NCI-H1436 treated with DMSO at 0.1 percent for 48 hours (cell line): ENCODE results near the gene ATP9B.
A peak's percentile ranks its signal among the peaks of the same experiment; 100 is the strongest.
"Not testable (repeated sequence)": the region's sequence is repeated elsewhere in the genome, so short reads cannot be mapped to it uniquely, and the experiment has no call there.

ENCODE experiments used
- DNase-seq: peaks from one replicate; lab custom pipeline; 2025; lab: John Stamatoyannopoulos, UW

The ATP9B gene

DNA sequence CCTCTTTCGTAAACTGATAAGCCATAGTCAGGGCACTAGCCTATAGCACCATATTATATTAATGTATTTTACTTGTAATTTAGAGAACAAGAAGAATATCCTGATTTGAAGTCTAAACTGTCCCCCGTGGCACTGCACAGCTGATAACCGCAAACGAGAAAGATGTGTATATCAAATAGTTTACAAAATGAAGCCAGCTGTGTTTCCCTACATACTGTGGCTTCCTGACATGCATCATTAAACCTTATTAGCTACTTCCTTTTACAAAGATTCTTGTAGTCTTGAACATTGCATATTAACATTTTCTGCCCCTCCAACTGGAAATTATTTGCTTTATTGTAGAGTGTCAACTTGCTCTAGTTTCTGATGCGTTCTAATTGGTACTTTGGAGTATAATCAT, 173.1 kb downstream of the ATP9B start:
- DNase-seq: no peak

DNA sequence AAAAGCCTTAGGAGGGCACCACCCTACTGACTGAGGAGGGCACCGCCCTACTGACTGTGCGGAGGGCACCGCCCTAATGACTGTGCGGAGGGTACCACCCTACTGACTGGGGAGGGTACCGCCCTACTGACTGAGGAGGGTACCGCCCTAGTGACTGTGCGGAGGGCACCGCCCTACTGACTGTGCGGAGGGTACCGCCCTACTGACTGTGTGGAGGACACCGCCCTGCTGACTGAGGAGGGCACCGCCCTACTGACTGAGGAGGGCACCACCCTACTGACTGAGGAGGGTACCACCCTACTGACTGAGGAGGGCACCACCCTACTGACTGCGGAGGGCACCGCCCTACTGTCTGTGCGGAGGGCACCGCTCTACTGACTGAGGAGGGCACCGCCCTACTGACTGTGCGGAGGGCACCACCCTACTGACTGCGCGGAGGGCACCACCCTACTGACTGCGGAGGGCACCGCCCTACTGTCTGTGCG, 176.4 kb downstream of the ATP9B start:
- no peak for DNase-seq

DNA sequence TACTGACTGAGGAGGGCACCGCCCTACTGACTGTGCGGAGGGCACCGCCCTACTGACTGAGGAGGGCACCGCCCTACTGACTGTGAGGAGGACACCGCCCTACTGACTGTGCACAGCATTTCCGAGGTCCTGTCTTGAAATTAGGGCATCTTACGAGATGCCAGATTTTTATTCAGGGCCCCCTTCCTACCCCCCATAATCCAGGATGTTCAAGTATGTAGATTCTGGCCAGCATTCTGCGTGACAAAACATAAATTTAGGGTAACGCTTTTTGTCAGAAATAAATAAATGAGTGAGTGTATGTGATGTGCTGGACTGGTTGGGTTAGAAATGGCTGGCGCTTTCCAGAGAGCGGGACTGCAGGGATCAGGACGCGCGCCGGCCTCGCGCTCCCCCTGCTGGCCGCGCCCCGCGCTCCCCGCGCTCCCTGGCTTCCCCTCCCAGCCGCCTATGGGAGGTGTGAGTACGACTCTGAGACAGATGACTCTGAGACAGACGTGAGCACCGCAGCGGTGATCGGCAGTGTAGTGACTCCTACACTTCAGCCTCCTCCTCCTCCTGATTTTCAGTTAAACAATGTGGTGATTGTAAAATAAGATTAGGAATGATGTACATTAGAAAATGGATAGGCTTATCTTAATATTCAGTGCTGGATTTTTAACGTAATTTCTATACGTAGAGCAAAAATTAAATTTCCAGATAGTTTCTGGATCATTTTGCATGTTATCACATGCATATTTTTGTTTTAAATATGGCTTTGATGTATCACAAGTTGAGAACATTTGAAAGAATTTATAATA, 177.3 kb downstream of the ATP9B start:
- no peak for DNase-seq

DNA sequence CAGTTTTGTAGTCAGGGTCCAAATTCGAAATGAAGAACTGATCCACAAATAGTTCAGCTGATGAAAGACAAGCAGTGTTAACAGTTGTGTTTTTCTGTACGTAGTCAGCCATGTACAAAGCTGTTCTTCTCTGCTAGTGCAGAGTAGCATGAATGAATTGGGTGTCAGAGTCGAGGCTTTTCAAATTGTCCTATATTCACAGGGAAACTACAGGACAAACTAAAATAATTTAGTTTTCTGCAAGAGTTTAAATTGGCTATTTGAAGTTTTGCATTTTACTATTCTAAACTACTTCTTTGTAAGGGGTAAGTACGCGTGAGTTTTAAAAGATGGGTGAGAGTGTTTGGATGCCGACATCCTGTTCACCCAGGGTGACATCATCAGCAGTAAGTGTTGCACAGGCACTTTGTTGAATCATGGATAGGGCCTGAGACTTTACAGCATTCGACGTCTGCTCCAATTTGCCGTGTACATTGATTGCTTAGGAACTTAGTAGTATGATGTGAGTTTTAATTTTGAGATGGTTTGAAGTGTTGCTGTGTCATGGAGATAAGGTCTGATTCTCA, 179.4 kb downstream of the ATP9B start:
- no peak for DNase-seq

DNA sequence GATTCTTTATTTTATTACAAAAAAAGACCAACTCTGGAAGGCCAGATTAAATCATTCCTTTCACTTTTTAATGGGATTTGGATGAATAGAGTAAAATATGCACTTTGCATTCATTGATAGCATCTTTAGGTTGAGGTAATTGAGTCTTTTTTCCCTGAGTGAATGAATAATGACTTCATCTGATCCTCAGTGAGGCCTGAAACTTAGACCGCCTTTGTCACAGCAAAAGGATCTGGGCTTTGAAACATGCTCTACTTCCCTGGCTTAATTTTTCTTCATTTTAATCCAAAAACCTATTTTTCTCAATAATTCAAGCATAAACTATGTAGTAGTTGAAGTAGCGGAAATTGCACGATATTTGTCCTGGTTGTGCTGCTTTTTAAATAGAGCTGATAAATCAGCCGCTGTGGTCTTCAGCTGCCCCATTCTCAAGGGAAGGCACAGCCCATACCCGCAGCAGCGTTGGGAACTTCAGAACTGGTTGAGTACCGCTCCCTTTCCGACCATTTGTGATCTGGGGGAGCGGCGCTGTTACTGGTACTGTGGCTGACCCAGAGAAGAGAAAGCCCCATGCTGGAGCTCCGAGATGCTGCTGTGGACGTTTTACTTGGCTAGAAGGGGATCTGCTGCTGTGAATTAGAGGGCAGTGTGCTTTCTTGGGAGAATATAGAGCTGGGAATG, 181.2 kb downstream of the ATP9B start:
- DNase-seq: no peak

DNA sequence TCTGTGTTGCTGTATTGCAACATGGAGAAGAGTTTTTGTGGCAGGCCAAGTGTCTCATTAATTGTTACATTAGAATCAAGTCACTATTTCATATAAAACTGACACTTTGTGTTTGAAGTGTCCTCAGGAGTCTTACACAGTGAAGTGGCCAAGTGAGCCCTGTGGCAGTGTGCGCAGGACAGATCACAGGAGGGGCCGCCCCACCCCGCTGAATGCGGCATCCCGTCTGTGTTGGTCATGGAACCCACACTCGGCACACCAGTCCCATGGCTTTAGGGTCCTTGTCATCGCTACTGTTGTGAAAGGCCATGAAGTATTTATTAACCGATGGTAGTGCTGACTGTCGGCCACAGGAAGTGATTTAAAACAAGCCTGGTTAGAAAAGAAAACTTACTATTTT, 181.8 kb downstream of the ATP9B start:
- DNase-seq: no peak

DNA sequence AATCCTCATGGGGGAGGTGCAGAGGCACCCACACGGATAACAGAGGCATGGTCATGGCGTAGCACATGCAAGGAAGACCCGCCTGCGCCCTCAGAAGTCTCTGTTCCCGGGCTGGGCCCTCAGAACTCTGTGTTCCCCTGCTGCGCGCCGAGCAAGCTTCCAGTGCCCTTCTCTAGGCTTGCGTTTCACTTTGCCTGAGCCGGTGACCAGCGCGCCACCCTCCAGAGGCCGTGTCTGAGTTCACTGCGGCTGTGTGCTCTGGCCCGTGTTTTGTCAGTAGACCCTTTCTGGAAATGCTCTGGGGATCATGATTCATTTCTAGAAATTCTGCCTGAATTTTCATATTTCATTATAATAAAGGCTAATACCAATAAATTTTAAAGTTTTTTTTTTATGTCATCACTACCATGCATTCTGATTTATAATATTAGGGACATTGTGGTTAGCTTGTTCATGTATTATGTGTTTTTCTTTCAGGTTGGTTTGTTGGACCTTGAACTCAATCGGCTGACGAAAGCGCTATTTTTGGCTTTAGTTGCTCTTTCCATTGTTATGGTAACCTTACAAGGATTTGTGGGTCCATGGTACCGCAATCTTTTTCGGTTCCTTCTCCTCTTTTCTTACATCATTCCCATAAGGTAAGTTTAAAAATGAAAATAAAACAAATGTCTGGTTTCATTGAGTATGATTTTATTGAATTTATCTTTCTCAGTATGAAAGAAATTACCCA, 183.9 kb downstream of the ATP9B start:
- no peak for DNase-seq

DNA sequence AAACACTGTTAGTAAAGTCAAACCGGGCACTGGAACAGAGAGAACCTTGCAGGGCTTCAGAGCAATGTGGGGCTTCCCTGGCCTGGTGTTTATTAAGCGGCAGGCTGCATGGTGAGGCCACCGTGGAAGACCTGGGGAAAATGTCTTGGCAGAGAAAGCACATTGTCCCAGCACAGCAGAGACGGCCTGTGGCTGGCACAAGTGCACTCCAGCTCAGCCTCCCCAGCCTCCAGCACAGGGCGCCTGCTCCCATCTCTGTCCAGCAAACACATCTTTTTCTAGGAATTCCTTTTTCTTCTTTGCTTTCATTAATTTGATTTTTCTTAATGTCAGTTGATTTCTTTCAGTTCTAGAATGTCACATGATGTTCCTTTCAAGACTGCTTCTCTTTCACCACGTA, 188.3 kb downstream of the ATP9B start:
- no peak for DNase-seq

DNA sequence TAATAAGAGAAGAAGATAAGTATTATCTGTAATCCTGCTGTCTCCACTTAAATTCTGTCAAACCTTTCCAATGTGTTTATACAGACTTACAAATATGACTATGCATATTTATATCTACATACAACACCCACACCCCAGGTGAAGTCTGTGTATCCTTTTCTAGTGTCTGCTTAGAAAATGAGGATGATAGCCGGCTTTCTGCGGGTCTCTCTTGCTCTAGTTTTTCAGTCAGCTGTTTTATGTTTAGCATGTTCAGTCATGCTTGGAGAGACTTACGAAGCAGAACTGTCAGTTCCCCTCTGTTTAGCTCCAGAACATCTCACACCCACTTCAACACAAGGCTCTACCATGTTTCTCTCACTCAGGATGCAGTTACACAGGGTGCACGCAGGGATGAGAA, 189.3 kb downstream of the ATP9B start:
- DNase-seq: no peak

DNA sequence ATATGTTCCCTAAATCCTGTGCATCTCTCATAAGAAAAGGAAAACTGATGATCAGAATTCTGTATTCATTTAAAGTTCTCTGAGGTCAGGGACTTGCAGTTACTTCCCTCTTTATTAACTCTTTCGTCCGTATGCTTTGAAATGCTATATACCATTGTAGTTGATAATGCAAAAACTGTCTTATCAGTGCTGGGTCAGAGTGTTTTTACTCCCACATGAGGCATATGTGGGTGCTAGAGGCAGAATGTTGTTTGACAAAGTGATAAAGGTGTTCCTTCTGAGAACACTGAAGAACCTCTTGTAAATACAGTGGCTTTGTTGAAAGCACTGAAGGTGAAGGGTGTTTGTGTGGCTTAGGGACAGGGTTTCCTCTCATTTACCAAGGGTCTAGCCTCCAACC, 190.0 kb downstream of the ATP9B start:
- DNase-seq: no peak

DNA sequence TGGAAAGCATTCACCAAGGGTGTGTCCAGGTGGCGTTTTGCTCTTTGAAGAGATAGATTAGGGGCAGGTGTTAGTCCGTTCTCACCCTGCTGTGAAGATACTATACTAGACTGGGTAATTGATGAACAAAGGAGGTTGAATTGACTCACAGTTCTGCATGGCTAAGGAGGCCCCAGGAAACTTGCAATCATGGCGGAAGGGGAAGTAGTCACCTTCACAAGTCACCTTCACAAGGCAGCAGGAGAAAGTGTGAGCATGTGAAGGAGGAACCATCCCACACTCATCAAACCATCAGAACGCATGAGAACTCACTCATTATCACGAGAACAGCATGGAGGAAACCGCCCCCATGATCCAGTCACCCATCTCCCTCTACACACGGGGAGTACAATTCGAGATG, 190.8 kb downstream of the ATP9B start:
- DNase-seq: no peak

DNA sequence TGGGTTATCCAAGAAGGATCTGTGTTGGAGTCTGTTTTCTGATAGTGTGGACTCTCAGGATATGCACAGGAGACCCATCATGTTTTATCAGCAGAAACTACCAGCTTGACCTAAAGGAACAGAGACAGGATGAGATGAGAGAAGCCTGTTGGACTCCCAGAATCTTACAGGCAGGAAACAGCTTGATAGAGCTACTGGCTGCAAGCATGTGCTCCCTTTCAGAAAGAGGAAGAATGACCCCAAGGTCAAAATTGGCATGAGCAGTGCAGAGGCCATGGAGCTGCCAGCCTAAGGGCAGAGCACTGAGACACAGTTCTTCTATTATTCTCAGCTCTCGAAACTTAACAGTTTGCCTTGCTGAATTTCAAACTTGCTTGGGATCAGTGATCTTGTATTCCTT, 191.3 kb downstream of the ATP9B start:
- DNase-seq: no peak

DNA sequence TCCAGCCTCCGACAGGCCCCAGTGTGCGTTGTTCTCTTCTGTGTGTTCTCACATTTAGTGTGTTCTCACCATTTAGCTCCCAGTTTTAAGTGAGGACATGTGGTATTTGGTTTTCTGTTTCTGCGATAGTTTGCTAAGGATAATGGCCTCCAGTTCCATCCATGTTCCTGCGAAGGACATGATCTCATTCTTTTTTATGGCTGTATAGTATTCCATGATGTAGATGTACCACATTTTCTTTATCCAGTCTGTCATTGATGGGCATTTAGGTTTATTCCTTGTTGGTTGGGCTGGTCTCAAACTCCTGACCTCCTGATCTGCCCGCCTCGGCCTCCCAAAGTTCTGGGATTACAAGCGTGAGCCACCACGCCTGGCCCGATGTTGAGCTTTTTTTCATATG, 195.9 kb downstream of the ATP9B start:
- DNase-seq: not testable (repeated sequence)

DNA sequence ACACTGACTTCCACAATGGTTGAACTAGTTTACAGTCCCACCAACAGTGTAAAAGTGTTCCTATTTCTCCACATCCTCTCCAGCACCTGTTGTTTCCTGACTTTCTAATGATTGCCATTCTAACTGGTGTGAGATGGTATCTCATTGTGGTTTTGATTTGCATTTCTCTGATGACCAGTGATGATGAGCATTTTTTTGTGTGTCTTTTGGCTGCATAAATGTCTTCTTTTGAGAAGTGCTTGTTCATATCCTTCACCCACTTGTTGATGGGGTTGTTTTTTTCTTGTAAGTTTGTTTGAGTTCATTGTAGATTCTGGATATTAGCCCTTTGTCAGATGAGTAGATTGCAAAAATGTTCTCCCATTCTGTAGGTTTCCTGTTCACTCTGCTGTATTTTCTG, 202.6 kb downstream of the ATP9B start:
- DNase-seq: not testable (repeated sequence)

DNA sequence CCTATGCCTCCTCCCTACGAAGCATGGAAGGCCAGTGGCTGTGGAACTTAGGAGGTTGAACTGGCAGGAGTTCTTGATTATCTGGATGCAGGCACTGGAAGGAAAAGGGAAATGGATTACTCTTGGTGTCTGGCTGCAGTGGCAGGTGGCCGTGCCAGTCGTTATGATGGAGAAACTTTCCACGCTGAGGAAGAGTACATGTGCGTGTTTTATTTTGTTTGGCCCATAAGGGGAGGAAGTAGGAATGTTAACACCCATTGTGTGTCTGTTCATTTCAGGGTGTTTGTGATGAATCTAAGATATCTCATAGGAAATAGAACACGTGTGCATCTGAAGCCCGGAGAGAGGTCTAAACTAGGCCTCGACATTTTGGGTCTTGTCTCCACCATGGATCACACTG, 203.7 kb downstream of the ATP9B start:
- no peak for DNase-seq

DNA sequence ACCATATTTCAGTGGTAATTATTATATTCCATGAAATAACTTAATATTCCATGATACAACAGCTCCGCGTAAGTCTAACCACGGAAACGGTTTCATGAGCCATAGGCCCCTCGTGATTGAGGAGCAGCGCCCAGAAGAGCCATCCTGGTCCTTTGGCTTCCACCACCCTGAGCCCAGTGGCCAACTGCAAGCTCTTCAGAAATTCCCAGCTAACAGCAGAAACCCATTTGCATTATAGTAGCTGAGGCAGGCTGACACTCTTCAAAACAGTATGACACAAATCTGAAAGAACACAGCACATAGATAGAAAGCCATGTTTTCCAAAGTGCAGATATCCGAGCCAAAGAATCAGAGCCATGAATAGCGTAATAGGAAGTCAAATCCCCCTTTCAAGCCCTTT, 205.6 kb downstream of the ATP9B start:
- no peak for DNase-seq

DNA sequence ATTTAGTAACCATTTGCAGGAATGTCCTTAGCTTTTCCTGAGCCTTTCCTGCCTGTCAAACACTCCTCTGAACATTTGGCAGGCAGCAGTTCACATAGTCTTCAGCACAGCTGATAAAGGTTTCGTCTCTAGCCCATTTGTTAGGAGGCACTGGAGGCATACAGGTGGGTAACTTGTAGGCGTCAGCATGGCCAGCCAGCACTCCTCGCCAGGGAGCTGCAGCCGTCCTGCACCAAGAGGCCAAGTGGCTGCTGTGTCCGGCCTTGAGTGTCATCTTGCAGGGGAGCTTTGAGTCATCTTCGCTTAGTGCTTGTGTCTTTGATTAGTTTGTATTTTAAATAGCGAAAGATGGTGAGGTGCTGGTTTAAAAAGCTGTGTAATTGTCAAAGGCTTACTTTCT, 206.3 kb downstream of the ATP9B start:
- DNase-seq: no peak

DNA sequence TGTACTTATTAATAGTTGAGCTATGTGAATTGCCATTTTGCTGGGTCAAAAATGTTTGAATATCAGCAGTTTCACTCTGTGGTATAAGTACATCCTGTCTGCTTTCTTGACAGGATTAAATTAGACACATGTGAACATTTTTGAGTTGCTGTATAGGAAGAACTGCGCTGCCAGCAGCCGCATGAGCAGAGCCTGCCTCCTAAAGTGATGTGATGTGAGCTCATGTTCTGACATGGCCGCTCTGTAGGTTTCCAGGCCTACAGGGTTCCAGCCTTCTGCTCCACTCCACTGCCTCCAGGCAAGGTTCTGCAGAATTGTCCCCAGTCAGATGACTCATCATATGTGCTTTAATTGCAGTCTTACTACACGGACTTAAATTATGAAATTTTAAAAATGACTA, 206.8 kb downstream of the ATP9B start:
- DNase-seq: no peak

DNA sequence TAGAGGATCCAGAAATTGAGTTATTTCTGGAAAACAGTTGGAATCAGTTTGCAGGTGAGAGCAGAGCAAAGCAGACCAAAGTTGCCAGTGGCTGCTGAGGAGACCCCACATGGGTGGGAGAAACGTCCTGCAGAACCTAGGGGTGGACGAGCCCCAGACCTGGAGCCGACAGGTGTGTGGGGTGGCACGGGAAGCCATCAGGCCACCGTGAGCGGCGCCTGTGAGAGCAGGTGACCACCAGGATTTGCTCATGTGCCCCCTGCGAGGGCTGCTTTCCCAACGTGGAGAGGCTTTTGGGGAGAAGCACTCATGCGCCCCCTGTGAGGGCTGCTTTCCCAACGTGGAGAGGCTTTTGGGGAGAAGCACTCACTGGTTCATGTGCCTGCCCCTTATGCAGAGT, 209.7 kb downstream of the ATP9B start:
- DNase-seq: no peak

DNA sequence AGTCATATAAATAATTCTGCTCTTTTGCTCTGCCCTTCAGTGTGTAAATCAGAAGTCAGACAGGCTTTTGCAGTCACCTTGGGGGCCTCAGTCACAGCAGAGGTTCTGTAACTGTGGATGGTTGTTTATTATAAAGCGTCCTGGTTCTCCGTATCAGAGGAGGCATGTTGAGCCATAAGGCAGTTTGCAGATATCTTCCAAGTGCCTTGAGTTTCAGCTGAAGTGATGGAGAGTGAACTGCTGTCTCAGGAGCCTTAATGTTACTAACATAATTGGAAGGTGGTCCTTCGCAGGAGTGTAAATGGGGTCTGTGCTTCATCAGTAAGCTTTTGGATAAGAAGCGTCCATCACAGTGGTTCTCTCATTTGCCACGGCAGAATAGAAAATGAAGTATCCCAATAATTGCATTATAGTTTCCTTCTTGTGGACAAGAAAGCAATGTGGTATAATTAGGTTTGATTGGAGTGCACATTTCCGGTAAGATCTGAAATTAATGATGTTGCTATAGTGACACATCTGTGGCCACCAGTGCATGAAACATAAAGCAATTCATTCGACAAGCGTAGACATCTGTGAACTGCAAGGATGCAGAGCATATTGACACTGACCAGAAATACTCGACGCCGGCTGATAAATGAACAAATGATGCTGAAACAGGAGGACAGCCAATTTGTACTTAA, 214.1 kb downstream of the ATP9B start:
- peak; percentile 90 for DNase-seq

DNA sequence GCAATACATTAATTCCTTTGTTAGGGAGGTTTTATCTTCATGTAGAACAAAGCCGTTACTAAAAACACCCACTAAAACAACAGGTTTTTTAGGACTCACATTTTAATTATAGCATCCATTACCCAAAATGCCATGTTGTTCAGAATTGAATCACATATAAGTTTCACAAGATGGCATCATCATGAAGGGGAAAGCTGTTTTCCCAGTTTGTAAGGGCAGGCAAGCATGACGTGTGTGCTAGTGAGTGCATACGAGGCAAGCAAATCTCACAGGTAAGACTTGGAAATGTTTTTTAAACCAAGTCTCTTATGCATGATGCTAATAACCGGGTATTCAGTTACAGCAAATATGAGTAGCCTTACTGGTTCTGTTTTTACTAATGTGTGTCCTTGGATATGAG, 214.7 kb downstream of the ATP9B start:
- DNase-seq: no peak

DNA sequence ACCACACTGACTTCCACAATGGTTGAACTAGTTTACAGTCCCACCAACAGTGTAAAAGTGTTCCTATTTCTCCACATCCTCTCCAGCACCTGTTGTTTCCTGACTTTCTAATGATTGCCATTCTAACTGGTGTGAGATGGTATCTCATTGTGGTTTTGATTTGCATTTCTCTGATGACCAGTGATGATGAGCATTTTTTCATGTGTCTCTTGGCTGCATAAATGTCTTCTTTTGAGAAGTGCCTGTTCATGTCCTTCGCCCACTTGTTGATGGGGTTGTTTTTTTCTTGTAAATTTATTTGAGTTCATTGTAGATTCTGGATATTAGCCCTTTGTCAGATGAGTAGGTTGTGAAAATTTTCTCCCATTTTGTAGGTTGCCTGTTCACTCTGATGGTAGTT, 216.0 kb downstream of the ATP9B start:
- not testable (repeated sequence) for DNase-seq
